Measurements from ENCODE around the gene ISG20.
A peak's percentile ranks its signal among the peaks of the same experiment; 100 is the strongest.

The ISG20 gene

GRCh38 chr15:88638626-88639372 is at the start of gene ISG20:
Gene ISG20, plus strand, starts transcription at chr15:88639016. Its CDS starts 351 bp downstream, at chr15:88639367.
- DNase-seq: peak; percentile 54

DNA sequence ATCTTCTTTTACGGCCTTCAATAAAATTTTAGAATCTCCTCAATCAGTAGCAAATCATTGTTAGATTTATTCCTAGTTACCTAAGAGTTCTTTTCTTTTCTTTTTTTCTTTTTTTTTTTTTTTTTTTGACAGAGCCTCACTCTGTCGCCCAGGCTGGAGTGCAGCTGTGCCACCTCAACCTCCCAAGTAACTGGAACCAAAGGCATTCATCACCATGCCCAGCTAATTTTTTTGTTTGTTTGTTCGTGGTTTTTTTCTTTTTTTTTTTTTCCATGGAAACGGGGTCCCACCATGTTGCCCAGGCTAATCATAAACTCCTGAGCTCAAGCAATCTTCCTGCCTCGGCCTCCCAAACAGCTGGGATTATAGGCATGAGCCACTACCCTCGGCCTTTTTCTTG is 48.1 kb upstream of the ISG20 start:
- no peak for DNase-seq

GRCh38 chr15:88591384-88591783 is 47.4 kb upstream of the ISG20 start:
- DNase-seq: no peak

DNA sequence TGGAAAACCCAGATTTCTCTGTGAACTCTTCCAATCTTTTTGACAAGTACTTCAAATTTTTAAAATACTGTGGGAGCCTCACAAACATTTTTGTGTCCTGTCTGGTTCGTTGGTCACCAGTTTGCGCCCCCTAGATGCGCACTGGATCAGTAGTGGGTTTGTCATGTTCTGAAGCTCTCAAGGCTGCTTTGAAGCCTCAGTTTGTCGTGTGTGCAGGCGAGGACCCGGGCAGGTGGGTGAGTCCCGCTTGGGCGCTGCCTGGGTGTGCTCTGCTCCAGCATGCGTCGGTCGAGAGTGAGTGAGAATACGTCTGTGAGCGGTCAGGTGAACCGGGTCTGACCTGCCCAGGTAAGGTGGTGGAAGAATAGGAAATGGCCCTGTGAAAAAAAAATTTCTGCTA is 34.9 kb upstream of the ISG20 start:
- DNase-seq: no peak

DNA sequence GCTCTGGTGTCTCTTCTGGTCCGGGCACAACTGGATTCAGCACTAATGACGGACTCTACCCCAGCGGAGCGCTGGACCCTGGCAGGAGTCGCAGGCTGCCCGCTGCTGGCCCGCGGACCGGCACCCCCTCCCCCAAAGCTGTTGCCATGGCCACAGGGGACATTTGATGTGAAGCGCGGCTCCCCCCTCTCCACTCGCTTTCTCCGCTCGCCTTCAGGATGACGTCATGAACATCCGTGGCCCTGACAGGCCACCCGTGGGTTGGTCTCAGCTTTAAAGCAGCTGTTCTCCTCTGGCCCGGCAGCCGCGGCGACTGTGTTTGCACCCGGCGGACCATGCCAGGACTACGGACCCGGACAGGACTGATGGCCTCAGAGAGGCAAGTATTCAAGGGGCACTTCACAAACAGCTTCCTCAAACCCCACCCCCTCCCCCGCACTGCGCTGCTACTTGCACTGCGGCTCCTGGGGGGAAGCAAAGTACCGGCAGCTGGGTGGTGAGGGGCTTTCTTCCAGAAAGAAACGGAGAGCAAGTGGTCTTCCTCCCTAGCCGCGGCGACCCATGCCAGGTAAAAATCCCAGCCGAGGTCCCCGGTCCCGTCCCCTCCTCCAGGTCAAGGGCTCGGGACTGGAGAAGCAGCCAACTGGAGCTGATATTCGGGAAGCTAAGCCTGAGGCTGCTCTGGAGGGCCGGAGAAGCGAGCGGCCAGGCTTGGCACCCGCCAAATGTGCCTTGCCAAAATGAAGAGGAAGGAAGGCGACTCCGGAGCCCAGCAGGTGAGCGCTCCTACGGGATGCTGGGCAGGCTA is 34.2 kb upstream of the ISG20 start:
- no peak for DNase-seq

DNA sequence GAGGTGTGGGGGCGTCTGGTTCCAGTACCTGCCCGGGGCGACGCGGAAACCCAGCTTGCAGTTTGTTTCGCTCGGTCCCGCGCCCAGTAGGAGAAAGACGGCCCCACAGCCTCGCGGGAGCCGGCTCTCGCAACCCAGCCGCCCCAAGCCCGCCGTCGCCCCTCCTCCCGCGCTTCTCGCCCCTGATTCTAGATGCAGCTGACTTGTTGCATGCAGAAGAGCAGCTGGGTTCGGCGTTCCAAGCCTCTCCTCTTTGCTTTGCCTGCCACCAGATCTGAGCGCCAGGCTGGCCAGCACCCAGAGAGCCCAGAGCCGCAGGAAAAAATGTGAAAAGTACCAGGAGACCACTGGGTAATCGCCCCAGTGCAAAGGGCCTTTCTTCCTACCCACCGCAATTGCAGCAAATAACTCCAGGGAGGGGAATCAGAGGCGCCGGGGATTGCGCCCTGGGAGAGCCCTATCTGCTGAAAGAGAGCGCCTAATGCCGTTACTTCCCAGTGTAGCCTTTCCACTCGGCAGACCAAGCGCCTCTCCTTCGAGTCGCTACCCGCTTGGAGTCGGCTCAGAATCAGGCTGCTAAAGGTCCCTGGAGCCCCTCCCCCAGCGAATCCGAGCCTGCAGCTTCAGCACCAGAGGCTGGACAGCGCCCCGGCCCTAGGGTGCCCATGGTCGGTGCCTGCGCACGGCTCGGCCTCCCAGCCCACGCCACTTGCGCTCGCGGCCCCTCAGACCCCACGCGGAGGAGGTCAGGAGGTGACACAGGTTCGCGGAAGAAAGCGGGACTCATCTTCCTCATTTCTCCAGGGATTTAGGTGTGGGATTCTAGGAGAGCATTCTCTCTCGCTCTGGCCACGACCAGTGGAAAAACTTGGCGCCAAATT is 33.4 kb upstream of the ISG20 start:
- DNase-seq: no peak

DNA sequence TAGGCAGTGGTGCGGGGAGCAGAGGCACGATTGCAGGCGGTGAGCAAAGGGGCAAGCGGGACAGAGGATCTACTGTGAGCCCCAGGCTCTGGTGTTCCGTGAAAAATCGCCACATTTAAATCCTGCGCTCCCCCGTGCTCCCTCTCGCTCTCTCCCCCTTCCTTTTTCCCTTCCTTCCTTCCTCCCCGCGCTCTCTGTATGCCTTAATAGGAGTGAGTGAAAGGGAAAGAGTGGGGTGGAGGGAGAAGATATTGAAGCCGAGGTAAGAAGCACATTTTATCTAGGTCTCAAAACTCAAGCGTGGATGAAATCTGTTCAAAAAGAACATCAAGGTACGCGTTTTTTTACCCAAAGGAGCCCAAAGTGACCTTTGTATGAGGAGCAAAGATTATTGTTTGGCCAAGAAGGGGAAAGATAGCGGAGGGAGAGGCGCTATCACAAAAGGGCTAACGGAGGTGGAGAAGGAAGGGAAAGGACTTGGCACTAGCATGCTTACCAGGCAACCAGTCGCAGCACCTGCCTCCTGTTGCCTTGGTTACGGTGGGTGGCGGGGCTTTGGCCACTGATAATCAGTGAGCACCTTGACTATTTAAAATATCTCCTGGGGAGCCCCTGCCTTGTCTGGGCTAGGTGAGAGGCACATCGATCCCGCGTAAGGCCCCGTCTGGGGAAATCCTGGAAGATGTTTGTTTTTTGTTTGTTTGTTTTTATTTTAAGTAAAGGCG is 32.6 kb upstream of the ISG20 start:
- DNase-seq: no peak

DNA sequence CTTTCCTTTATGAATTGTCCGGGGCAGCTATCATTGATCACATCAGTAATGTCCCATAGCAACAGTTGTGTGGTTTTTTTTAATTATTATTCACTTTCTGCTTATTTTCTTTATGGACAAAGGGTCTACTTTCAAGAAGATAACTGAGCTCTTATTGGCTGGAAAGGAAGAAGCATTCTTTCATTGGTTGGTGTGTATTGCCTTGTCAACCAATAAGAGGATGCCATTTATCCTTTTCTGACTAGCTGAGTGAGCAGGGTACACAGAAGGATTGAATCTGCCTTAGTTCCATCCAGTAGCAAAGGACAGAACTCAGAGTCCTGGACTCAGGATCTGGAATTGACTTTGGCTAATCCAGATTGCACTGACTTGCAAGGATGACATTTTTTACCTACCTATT is 30.9 kb upstream of the ISG20 start:
- no peak for DNase-seq

GRCh38 chr15:88608607-88609181 is 30.1 kb upstream of the ISG20 start:
- DNase-seq: no peak

DNA sequence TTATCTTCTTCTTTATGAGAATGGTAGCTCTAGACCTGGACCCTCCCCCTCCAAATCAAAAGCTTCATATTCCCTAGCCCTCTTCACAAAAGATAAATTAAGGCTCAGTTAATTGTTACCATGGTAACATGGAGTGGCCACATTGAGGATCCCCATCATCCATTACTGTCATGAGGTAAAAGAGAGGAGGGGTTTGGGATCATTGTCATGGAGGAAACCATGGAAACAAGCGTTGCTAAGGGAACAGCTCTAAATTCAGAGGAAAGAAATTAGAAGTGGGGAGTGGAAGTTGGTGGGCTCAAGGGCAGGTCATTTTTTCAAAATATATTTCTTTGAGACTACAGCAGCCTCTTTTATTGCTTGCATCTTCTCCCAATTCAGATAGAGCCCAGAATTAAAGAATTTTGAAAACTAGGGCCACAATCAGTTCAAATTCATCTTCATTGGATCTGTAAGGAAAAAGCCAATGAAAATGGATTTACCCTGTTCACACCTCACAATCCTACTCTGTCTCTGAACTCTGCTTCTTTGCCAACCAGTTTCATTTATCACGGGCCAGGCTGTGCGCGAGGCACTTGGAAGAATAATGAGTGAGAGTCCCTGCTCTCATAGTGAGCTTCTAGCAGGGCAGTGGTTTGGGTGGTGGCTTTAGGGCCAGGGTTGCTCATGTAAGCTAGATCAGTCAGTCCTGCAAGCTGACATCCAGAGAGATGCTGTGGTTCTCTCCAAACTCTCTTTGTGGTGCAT is 29.3 kb upstream of the ISG20 start:
- DNase-seq: no peak

DNA sequence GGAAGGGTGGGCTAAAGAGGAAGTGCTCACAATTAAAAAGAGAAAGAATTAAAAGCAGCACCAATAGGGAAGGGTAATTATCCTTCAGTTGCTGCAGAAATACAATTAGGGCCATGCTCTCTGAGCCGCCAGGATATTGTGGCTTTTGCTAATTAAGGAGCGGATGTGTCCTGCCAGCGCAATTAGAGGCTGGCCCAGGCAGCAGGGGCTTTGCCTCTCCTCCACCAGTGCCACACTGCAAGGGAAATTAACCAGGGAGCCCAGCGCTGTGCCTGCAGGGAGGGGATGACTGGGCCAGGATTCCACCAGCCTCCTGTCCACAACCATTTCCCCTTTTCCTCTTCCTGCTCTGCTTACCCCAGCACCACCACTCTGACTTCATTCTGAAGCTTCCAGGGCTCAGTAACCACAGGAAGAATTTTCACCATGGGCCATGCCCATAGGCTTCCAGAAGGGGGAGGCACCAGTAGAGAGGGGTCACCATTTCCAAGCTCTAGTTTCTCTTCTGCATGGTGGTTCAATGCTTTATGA is 28.1 kb upstream of the ISG20 start:
- no peak for DNase-seq

GRCh38 chr15:88612186-88612796 is 26.5 kb upstream of the ISG20 start:
- no peak for DNase-seq

- DNase-seq: no peak
Measured at GRCh38 chr15:88613074-88613944, 25.5 kb upstream of the ISG20 start.

DNA sequence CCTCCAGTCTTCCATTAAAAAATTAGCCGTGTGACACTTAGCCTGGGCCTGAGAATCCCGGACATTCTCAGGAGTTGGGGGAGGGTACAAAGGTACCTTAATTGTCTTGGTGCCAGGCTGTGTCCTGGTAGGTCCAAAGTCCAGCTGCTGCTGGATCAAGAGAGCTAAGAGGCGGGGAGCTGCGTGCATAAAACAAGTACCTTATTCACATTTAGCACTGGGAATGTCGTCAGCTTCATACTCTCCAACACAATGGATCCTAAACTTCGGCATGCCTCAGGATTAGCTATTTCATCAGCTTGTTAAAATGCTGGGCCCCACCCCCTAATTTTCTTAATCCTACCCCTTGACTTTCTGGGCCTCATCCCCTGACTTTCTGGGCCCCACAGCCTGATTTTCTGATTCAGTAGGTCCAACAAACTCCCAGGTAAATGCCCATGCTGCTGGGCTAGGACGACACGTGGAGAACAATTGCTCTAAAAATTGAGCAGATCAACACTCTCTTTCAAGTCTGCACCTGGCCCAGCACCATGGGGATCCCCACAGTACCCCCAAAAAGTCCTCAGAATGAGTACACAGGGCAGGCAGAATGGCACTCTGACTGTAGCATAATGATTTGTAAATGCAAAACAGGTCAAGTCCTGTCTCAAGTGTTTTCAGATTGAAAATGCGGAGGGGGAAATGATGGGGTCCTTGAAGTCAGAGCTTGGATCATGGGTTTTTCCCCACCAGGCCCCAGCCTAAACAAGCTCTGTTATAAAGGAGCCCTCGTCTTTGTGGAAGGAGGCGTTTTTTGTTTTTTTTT is 23.3 kb upstream of the ISG20 start:
- no peak for DNase-seq

GRCh38 chr15:88616240-88616639 is 22.6 kb upstream of the ISG20 start:
- DNase-seq: no peak

- no peak for DNase-seq
Measured at GRCh38 chr15:88617031-88617722, 21.6 kb upstream of the ISG20 start.

DNA sequence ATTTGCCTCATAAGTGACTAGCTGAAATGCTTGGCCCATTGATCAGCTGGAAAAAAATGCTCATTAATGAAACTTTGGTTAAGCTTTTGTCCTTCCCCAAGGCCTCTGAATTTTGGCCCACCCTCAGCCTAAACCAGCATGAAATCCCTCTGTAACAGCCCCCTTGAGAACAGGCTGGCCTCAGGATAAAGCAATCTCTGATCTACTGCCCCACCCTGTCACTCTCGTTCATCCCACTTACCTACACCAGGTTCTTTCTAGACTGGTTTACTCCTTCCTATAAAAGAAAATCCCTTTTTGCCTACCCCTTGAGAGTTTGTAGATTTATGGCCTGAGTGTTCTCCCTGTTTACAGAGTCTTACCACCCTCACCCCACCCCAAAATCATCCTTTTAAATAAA is 21.0 kb upstream of the ISG20 start:
- no peak for DNase-seq

- DNase-seq: no peak
Measured at GRCh38 chr15:88618686-88619085, 20.1 kb upstream of the ISG20 start.

Measured in KG1 (cell line).